GM23338 (cell line): ENCODE measurements around the gene CORO1C. TPM values are rescaled to one million over a fixed set of nuclear protein-coding genes. Genes with fewer than 3 reads are reported as not detected.

Source experiments
- ATAC-seq: fragments of 200-7000 bp; cut with Tn5 transposase; 3 replicates; pipeline ENCODE4 v1.9.1; 2020
- DNase-seq: peaks from one replicate; pipeline ENCODE4 v3.0.0-alpha.2; 2015; ENCODE audit warnings: low spot score
- H2AFZ ChIP-seq: fragments of 200-600 bp; sonication (generic); 2 replicates; pipeline ENCODE4 v1.8.0; 2016; ENCODE audit warnings: antibody characterized with exemption, mild to moderate bottlenecking, moderate library complexity
- H3F3A ChIP-seq: fragments of 200-600 bp; sonication (generic); replicated peaks from 2 replicates; pipeline ENCODE4 v1.8.0; 2017; ENCODE audit warnings: antibody characterized with exemption, mixed run types, low read depth
- H3K27ac ChIP-seq: fragments of 200-600 bp; sonication (generic); 2 replicates; pipeline ENCODE4 v1.6.1; 2016; ENCODE audit warnings: low read depth
- H3K27me3 ChIP-seq: fragments of 200-600 bp; sonication (generic); 2 replicates; pipeline ENCODE4 v1.8.0; 2016; ENCODE audit warnings: mild to moderate bottlenecking, mixed run types, moderate library complexity; ENCODE audit not compliant: insufficient read depth
- H3K36me3 ChIP-seq: fragments of 200-600 bp; sonication (generic); 2 replicates; pipeline ENCODE4 v1.8.0; 2016; ENCODE audit warnings: mild to moderate bottlenecking; ENCODE audit not compliant: insufficient read depth
- H3K4me1 ChIP-seq: fragments of 200-600 bp; sonication (generic); 2 replicates; pipeline ENCODE4 v1.8.0; 2016; ENCODE audit warnings: mild to moderate bottlenecking, moderate library complexity; ENCODE audit not compliant: insufficient read depth
- H3K4me2 ChIP-seq: fragments of 200-600 bp; sonication (generic); 2 replicates; pipeline ENCODE4 v1.7.1; 2017; ENCODE audit warnings: mixed run types
- H3K4me3 ChIP-seq: fragments of 200-600 bp; sonication (generic); 2 replicates; pipeline ENCODE4 v1.6.1; 2016; ENCODE audit warnings: mixed run types
- H3K79me2 ChIP-seq: fragments of 200-600 bp; sonication (generic); replicated peaks from 2 replicates; pipeline ENCODE4 v1.8.0; 2017; ENCODE audit warnings: mild to moderate bottlenecking; ENCODE audit not compliant: insufficient read depth
- H3K9me2 ChIP-seq: fragments of 200-600 bp; sonication (generic); 2 replicates; pipeline ENCODE4 v1.8.0; 2017; ENCODE audit not compliant: insufficient read depth
- H4K20me1 ChIP-seq: fragments of 200-600 bp; sonication (generic); replicated peaks from 2 replicates; pipeline ENCODE4 v1.8.0; 2017; ENCODE audit warnings: mild to moderate bottlenecking; ENCODE audit not compliant: insufficient read depth
- H3K27ac Mint-ChIP-seq: 2 replicates; pipeline ENCODE4 v1.8.0; 2020; ENCODE audit warnings: inconsistent platforms, mild to moderate bottlenecking, moderate library complexity, mixed read lengths
- H3K27me3 Mint-ChIP-seq: 3 replicates; pipeline ENCODE4 v1.8.0; 2022; ENCODE audit warnings: low read depth, mild to moderate bottlenecking, moderate library complexity, mixed read lengths, inconsistent platforms; ENCODE audit not compliant: insufficient read depth, poor library complexity
- H3K36me3 Mint-ChIP-seq: 3 replicates; pipeline ENCODE4 v1.8.0; 2021; ENCODE audit warnings: low read depth, mild to moderate bottlenecking, inconsistent platforms, moderate library complexity, mixed read lengths
- H3K4me1 Mint-ChIP-seq: 3 replicates; pipeline ENCODE4 v1.8.0; 2020; ENCODE audit warnings: mild to moderate bottlenecking, inconsistent platforms, mixed read lengths
- H3K4me3 Mint-ChIP-seq: 3 replicates; pipeline ENCODE4 v1.8.0; 2021; ENCODE audit warnings: moderate library complexity, mild to moderate bottlenecking, inconsistent platforms, mixed read lengths
- H3K9me3 Mint-ChIP-seq: 3 replicates; pipeline ENCODE4 v1.8.0; 2020; ENCODE audit warnings: moderate library complexity, mild to moderate bottlenecking, inconsistent platforms, mixed read lengths
- CREB1 ChIP-seq: fragments of 250-450 bp; sonication (Bioruptor Pico); IDR thresholded peaks from 2 replicates; pipeline ENCODE4 v1.5.0; 2020; ENCODE audit warnings: low read depth, mild to moderate bottlenecking, moderate library complexity
- EZH2 ChIP-seq: fragments of 200-600 bp; sonication (generic); IDR thresholded peaks from one replicate; pipeline ENCODE4 v1.8.0; 2017; ENCODE audit warnings: antibody characterized with exemption, mild to moderate bottlenecking, low read depth; ENCODE audit not compliant: unreplicated experiment
- EZH2phosphoT487 ChIP-seq: fragments of 200-600 bp; sonication (generic); IDR thresholded peaks from one replicate; pipeline ENCODE4 v1.8.1; 2018; ENCODE audit warnings: antibody characterized with exemption; ENCODE audit not compliant: unreplicated experiment
- JUNB ChIP-seq: IDR thresholded peaks from one replicate; pipeline ENCODE4 v1.6.1; 2016; ENCODE audit warnings: antibody characterized with exemption; ENCODE audit not compliant: unreplicated experiment
- NANOG ChIP-seq: IDR thresholded peaks from 2 replicates; pipeline ENCODE4 v1.6.1; 2016; ENCODE audit warnings: antibody characterized with exemption, borderline replicate concordance
- POLR2AphosphoS5 ChIP-seq: IDR thresholded peaks from 2 replicates; pipeline ENCODE4 v1.6.1; 2016; ENCODE audit warnings: antibody characterized with exemption, low read depth
- STAT1 ChIP-seq: IDR thresholded peaks from one replicate; pipeline ENCODE4 v1.6.1; 2016; ENCODE audit warnings: antibody characterized with exemption; ENCODE audit not compliant: unreplicated experiment
- ZNF331 ChIP-seq: fragments of 250-450 bp; sonication (Bioruptor Pico); IDR thresholded peaks from 2 replicates; pipeline ENCODE4 v1.5.0; 2020; ENCODE audit warnings: low read depth, mild to moderate bottlenecking, moderate library complexity
- polyA plus RNA-seq: library from polyadenylated mRNA; unstranded; fragments of >200 nt; fragmentation: Nextera tagmentation; extraction: Ambion mirVana; gene quantifications from 2 replicates; pipeline ENCODE4 v1.2.1, GENCODE V29; 2016
- total RNA-seq: library from RNA; depleted of rRNA; stranded (reverse); fragments of >200 nt; shearing (Covaris generic); gene quantifications from 2 replicates; pipeline ENCODE4 v1.2.3, GENCODE V29; 2014
- TF ChIP-seq, protein P1 (sequence below): IDR thresholded peaks from one replicate; pipeline ENCODE4 v1.6.1; 2018; ENCODE audit warnings: antibody characterized with exemption; ENCODE audit not compliant: unreplicated experiment
- TF ChIP-seq, protein P2 (sequence below): IDR thresholded peaks from 2 replicates; pipeline ENCODE4 v1.6.1; 2016; ENCODE audit warnings: antibody characterized with exemption
- TF ChIP-seq, protein P3 (sequence below): fragments of 250-450 bp; sonication (Bioruptor Pico); IDR thresholded peaks from 2 replicates; pipeline ENCODE4 v1.5.0; 2020; ENCODE audit warnings: mild to moderate bottlenecking, moderate library complexity

CORO1C gene
- total and polyA plus RNA-seq, 2 experiments from 2014 or later: 59.2 to 89.5 TPM

DNA sequence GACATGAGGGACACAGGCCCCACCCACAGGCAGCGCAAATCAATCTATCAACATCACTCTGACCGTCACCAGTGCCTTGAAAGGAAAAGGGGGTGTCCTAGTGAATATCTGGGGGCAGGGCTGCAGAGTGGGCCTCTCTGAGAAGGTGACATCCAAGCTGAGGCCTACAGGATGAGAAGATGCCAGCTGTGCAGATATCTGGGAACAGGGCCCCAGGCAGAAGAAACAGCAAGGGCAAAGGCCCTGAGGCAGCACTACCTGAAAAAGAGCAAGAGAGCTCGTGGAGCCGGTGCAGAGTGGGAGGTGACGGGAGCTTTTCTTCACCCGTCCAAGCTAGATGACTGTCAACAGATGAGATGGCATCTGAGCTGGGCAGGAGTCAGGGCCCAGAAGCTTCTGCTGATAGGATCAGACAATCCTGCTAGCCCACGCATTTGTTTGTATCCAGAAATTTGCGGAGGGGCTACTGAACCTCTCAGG is 120.9 kb downstream of the CORO1C start (continued):
- TF ChIP-seq POLR2AphosphoS5: no peak

DNA sequence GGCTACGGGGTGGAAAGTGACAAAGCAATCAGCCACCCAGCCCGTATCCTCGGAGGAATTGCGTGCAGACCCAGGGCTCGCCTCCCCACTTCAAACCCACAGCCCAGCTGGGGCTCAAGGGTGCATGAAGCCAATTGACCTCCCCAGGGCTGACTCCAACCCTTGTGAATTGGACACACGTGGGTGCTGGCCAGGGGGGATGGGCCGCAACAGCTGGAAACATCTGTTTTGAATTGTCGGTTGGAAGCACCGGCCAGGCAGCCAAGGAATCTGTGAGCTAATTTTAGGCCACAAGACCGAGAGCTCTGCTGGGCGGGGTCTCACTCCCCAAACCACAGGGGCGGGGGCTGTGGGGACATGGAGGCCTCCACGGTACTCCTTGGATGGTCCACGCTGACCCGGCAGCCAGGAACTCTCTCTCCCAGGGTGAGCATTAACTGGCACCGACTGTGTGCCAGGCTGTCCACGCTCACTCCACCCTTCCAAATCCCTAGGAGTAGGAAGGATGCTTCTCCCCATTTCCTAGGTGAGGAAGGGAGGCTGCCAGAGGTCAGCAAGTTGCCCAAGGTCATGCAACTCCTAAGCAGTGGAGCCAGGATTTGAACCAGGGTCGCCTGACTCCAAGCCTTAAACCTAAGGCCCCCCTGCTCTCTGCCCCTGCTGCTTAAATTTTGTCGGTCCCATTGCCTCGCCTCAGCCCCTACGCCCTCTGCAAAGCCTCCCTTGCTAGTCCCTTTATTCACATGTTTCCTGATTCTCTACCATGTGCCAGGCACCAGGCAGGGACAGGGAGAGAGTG is 121.6 kb downstream of the CORO1C start:
- Mint-ChIP-seq H3K9me3 (no peaks in the 10 kb centered on the region), H3K4me3 (no peak overlapping the region), H3K36me3 (no peaks in the 10 kb centered on the region), H3K27ac (no peak overlapping the region), H3K27me3 (peaks cover 8% of the 10 kb centered on the region), H3K4me1 (peaks cover 17% of the 10 kb centered on the region)
- H3K9me2 ChIP-seq: no peaks in the 10 kb centered on the region
- peak overlapping the region; percentile 94 for H2AFZ ChIP-seq
- H3K4me1 ChIP-seq: no peaks in the 10 kb centered on the region; the same call in 1 of the 2 replicates
- no peaks in the 10 kb centered on the region for H4K20me1 ChIP-seq
- no peak overlapping the region for H3K27ac ChIP-seq
- no peak for ATAC-seq
- DNase-seq: no peak
- no peak overlapping the region for H3K4me3 ChIP-seq
- H3K79me2 ChIP-seq: no peaks in the 10 kb centered on the region
- H3K36me3 ChIP-seq: no peaks in the 10 kb centered on the region
- no peaks in the 10 kb centered on the region for H3K27me3 ChIP-seq
- H3K4me2 ChIP-seq: no peak overlapping the region
- 0 out of 2 replicates have a peak, but pooled peaks cover 6% of the 10 kb centered on the region for H3F3A ChIP-seq
- TF ChIP-seq, protein P1, sequence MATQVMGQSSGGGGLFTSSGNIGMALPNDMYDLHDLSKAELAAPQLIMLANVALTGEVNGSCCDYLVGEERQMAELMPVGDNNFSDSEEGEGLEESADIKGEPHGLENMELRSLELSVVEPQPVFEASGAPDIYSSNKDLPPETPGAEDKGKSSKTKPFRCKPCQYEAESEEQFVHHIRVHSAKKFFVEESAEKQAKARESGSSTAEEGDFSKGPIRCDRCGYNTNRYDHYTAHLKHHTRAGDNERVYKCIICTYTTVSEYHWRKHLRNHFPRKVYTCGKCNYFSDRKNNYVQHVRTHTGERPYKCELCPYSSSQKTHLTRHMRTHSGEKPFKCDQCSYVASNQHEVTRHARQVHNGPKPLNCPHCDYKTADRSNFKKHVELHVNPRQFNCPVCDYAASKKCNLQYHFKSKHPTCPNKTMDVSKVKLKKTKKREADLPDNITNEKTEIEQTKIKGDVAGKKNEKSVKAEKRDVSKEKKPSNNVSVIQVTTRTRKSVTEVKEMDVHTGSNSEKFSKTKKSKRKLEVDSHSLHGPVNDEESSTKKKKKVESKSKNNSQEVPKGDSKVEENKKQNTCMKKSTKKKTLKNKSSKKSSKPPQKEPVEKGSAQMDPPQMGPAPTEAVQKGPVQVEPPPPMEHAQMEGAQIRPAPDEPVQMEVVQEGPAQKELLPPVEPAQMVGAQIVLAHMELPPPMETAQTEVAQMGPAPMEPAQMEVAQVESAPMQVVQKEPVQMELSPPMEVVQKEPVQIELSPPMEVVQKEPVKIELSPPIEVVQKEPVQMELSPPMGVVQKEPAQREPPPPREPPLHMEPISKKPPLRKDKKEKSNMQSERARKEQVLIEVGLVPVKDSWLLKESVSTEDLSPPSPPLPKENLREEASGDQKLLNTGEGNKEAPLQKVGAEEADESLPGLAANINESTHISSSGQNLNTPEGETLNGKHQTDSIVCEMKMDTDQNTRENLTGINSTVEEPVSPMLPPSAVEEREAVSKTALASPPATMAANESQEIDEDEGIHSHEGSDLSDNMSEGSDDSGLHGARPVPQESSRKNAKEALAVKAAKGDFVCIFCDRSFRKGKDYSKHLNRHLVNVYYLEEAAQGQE: no peak
- TF ChIP-seq POLR2AphosphoS5: no peak
- no peak for TF ChIP-seq JUNB
- TF ChIP-seq CREB1 (CRISPR knock-in tag): no peak
- no peak for TF ChIP-seq STAT1
- TF ChIP-seq, protein P2, sequence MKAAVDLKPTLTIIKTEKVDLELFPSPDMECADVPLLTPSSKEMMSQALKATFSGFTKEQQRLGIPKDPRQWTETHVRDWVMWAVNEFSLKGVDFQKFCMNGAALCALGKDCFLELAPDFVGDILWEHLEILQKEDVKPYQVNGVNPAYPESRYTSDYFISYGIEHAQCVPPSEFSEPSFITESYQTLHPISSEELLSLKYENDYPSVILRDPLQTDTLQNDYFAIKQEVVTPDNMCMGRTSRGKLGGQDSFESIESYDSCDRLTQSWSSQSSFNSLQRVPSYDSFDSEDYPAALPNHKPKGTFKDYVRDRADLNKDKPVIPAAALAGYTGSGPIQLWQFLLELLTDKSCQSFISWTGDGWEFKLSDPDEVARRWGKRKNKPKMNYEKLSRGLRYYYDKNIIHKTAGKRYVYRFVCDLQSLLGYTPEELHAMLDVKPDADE: no peak
- TF ChIP-seq EZH2phosphoT487: no peak
- TF ChIP-seq NANOG: no peak
- no peak for TF ChIP-seq ZNF331 (CRISPR knock-in tag)
- no peak for TF ChIP-seq EZH2
- TF ChIP-seq, protein P3, sequence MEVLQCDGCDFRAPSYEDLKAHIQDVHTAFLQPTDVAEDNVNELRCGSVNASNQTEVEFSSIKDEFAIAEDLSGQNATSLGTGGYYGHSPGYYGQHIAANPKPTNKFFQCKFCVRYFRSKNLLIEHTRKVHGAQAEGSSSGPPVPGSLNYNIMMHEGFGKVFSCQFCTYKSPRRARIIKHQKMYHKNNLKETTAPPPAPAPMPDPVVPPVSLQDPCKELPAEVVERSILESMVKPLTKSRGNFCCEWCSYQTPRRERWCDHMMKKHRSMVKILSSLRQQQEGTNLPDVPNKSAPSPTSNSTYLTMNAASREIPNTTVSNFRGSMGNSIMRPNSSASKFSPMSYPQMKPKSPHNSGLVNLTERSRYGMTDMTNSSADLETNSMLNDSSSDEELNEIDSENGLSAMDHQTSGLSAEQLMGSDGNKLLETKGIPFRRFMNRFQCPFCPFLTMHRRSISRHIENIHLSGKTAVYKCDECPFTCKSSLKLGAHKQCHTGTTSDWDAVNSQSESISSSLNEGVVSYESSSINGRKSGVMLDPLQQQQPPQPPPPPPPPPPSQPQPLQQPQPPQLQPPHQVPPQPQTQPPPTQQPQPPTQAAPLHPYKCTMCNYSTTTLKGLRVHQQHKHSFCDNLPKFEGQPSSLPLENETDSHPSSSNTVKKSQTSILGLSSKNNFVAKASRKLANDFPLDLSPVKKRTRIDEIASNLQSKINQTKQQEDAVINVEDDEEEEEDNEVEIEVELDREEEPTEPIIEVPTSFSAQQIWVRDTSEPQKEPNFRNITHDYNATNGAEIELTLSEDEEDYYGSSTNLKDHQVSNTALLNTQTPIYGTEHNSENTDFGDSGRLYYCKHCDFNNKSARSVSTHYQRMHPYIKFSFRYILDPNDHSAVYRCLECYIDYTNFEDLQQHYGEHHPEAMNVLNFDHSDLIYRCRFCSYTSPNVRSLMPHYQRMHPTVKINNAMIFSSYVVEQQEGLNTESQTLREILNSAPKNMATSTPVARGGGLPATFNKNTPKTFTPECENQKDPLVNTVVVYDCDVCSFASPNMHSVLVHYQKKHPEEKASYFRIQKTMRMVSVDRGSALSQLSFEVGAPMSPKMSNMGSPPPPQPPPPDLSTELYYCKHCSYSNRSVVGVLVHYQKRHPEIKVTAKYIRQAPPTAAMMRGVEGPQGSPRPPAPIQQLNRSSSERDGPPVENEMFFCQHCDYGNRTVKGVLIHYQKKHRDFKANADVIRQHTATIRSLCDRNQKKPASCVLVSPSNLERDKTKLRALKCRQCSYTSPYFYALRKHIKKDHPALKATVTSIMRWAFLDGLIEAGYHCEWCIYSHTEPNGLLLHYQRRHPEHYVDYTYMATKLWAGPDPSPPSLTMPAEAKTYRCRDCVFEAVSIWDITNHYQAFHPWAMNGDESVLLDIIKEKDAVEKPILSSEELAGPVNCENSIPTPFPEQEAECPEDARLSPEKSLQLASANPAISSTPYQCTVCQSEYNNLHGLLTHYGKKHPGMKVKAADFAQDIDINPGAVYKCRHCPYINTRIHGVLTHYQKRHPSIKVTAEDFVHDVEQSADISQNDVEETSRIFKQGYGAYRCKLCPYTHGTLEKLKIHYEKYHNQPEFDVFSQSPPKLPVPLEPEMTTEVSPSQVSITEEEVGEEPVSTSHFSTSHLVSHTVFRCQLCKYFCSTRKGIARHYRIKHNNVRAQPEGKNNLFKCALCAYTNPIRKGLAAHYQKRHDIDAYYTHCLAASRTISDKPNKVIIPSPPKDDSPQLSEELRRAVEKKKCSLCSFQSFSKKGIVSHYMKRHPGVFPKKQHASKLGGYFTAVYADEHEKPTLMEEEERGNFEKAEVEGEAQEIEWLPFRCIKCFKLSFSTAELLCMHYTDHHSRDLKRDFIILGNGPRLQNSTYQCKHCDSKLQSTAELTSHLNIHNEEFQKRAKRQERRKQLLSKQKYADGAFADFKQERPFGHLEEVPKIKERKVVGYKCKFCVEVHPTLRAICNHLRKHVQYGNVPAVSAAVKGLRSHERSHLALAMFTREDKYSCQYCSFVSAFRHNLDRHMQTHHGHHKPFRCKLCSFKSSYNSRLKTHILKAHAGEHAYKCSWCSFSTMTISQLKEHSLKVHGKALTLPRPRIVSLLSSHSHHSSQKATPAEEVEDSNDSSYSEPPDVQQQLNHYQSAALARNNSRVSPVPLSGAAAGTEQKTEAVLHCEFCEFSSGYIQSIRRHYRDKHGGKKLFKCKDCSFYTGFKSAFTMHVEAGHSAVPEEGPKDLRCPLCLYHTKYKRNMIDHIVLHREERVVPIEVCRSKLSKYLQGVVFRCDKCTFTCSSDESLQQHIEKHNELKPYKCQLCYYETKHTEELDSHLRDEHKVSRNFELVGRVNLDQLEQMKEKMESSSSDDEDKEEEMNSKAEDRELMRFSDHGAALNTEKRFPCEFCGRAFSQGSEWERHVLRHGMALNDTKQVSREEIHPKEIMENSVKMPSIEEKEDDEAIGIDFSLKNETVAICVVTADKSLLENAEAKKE (CRISPR knock-in tag): no peak
